GM19372 (cell line): Measurements from ENCODE around the gene ATP10A.

Experiments
- ATAC-seq: cut with Tn5 transposase; IDR thresholded peaks from one replicate; pipeline ENCODE4 v1.9.1; 2021; ENCODE audit warnings: mild to moderate bottlenecking, low read depth, moderate library complexity; ENCODE audit not compliant: unreplicated experiment

Gene ATP10A

DNA sequence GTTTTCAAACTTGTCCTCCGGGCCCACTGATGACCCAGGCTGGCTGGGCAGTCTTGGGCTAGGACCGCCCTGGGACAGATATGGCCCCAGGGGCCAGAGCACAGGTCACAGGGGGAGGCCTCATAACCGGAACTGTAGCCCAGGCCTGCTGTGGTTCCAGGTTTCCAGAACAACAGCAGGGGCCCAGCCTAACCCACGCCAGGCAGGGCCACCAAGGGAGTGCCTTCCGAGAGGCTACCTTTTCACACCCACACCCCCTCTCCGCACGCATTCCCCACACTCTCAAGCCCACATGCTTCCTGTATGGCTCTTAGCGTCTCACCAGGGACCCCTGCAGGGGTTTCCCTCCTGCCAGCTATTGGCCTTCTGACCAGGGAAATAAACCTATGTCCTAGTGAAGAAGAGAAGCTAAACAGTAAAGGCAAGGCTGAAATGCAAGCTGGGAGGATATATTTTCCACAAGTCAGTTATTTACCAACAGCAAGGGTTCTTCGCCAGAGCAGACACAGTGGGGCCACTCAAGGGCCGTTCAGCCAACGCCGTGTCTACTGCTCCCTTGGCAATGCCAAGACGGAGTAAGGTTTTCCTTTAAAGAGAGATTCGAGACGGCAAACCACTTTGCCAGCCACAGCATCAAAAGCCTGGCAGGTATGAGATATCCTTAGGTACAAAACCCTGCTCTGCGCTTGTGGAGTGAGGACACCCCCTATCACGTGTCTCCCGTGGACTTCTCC, 135.1 kb downstream of the ATP10A start:
- no peak for ATAC-seq

DNA sequence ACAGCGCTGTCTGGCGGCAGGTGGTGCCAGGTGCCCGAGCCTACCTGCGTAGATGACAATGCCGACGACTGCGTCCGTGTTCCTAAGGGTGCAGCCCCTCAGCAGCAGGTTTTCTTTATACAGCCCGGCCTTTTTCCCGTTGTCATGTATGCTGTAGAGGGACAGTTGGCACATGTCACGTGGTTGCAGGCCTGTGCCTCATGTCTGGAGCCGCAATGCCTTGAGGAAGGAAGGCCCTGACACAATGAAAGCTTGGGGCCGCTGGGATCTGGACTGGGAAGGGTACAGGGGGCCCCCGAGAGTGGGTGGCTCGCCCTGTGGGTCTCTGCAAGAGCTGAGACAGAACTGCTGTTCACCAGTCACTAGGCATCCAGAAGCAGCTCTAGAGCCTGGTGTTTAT, 136.0 kb downstream of the ATP10A start:
- ATAC-seq = no peak

DNA sequence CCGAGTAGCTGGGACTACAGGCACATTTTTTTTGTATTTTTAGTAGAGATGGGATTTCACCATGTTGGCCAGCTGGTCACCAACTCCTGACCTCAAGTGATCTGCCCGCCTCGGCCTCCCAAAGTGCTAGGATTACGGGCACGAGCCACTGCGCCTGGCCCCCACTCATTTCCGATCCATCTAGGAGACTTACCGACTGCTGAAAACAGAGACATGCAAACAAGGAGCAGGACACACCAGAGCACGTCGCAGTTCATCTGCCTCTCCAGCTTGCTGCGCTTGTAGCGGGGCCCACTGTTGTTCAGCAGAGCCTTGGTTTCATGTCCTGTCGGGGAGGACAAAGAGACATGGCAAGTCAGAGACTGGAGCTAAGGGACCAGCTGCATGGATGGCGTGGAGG, 137.4 kb downstream of the ATP10A start:
- ATAC-seq = no peak

DNA sequence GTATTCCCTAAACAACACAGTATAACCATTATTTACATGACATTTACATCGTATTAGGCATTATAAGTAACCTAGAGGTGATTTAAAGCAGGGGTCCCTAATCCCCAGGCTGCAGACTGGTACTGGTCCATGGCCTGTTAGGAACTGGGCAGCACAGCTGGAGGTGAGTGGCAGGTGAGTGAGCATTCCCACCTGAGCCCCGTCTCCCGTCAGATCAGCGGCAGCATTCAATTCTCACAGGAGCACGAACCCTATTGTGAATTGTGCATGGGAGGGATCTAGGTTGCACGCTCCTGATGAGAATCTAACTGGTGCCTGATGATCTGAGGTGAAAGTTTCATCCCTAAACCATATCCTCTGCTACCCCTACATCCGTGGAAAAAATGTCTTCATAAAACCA, 138.2 kb downstream of the ATP10A start:
- no peak for ATAC-seq

DNA sequence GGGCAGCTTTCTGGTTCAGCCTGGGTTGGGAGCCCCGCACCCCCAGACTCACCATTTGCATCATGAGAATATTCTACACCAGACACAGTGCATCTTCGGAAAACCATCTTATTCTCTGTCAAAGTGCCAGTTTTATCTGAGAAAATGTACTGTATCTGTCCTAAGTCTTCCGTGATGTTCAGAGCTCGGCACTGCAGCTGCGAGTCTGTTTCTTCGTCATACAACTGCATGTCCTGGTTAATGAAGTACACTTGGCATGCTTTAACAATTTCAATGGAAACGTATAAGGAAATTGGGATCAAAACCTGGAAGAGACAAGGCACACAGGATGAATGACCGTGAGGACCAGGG, 141.5 kb downstream of the ATP10A start:
- ATAC-seq = no peak

DNA sequence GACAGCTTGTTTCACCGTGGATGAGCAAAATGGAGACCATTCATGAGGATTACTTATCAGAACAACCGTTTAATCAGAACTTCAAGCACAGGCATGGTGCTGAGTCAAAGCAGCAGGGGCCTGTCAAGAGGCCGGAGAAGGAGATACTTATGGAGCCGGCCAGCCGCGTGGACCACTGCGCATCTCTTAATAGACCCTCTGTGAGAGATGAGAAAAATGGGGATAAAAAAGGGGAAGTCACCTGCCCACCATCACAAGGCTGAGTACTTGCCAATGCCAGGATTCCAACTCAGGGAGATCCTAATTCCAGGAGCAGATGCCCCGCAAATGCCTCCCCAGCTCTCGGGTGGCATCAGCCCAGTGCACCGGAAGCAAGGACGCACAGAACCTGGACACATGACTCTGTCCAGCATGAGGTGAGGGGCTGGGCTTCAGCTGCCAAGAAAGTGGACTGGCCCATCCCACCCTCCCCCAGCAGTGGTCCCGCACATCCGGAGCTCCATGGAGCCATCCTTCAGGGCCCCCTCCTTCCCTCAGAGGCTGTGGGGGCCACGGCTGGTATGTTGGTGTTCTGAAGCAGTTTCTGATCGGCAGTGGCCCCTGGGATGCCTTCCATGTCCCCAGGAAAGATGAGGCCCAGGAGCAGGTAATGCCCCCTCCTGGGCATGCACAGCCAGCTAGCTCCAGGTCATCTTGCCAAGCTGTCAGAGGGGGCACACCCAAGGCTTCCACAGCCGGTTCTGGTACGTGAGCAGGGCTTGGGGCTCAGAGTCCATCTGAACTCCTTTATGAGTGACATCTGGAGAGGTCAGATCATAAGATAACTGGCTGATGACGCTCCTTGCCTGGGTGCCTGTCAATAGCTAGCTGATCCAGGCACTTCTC, 143.8 kb downstream of the ATP10A start:
- no peak for ATAC-seq

DNA sequence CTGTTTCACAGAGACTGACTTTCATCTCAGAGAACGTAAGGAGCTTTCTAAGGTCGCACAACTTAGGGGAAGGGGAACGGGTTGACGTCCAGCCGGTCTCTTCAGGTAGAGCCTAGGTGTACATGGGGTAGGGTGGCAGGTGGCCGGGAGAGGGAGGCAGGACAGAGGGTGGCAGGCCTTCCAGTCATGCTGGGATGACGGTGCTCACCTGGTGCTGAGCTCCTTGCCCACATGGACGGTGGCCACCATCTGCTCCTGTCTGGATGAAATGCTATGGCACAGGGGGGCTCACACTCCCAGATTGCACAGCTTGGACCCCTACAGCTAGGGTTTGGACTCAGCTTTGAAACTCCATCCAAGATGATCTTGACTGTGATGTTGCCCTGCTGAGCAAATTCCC, 144.5 kb downstream of the ATP10A start:
- no peak for ATAC-seq

DNA sequence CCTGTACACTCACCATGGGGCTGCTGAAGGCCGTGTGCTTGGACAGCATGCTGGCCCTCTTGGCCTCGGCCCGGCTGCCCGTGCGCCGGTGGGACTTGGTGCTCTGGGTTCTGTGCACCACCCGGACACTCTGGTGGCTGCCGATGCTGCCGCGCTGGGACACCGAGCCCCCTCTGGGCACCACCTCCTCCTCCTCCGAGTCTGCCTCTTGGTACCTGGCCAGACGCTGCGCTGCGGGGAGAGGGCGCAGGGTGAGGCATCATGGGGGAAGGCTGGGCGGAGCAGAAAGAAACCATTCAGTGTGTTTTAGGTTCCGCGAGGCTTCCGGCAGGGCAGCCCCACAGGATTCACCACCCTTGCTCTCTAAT, 145.0 kb downstream of the ATP10A start:
- ATAC-seq = no peak

DNA sequence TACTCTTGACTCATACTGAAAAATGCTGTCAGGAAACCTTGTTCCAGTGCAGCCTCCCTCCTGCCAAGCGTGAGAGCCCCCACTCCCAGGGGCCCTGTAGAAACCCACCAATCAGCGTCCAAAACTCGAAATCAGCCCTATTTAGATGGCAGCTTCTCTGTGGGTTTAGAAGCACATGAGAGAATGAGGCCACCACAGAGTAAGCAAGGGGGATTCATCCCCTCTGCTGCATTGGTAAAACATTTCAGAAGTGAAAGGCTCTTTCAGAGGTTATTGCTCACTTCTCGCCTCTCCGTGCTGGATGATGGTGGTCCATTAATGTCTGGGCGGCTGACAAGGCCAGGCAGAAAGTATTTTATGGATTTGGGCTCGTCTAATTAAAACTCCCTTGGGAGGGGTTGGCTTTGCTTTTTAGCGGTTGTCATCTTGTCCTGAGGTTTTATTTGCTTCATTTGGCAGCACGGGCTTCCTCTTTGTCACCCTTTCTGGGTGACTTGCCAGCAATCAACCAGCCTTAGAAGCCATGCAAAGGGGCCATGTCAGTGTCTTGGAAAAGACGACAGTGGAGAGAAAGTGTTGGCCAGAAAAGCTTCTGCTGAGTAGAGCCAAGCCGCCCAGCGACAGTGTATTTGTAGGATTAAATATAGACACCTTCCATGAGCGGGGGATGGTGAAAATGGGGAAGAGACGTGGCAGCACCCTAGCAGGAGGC, 145.5 kb downstream of the ATP10A start:
- ATAC-seq = no peak

DNA sequence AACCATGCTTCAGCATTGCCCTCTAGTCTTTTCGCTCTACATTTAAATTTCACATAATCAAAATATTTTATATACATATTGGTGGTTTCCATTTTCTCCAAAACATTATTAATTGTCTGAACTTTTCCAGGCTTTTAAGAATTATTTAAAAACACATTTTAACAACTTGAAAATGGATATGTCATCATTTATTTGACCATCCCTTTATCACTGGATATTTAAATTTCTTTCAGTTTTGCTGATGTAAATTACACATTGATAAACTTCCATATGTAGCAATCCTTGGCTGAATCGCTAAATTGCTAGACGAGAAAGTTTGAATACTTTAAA, 146.0 kb downstream of the ATP10A start:
- no peak for ATAC-seq

DNA sequence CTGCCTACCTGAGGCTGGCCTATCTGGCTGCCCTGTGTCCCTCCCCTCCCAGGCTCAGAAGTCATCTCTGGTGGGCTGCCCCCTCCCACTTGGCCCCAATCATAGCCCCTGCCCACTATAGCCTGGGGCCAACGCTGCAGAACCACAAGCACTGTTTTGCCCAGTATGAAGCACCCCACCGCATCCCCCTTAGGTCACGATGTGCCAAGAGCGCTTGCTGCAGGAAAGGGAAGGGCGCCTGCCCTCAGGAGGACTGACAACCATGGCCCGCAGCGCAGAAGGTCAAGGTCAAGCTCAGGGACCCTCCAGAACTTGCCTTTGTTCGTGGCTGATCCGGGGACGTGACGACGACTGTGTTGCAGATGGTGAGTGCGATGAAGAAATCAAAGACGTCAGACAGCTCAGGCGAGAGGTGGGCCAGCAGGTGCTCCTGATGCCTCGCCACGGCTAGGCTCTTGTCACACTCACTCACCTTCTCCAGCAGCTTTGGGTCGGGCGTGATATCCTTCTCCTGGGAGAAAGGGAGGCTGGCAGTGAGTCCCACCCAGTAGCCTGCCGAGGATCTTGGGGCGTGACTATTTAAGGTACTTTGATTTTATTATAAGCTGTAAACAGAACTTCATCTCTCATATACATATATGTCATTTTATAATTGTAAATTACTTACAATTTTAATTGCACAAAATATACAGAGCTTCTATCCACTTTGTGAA, 146.6 kb downstream of the ATP10A start:
- ATAC-seq = no peak

DNA sequence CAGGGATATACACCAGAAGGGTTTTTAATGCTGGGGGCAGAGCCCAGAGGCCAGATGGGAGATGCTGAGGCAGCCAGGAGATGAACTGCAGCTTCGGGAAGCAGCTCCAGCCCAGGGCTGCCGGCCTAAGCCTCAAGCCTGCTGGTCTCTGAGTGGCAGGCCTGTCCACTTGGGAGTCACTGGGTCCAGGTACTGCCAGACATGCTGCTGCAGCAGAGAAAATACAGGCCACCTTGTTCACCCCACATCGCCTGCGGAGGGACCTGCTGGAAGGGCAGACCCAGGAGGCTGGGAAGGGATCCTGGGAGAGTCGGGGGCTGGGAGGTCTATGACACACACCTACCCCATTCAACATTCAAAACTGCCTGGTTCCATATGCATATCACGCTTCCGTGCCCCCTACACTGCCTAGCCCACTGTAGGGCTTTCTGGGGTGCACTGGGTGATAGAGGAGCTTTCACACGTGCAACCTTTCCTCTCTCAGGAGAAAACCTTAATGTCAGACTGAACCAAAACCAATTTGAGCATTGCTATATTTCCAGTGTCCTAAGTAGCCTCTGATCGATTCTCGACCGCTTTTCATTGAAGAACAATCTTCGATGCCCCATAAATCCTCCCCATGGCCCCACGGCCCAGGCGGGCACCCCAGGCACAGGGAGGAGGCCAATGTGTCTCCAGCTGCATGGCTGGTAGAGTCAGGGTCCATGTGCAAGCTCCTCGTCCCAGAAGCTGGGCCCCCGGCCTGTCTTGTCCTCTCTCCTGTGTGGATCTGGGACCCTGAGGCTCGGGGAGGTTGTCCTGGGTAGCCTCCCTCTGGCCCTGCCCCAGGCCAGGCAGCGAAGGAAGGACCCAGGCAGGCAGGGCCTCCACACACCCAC, 147.4 kb downstream of the ATP10A start:
- no peak for ATAC-seq

DNA sequence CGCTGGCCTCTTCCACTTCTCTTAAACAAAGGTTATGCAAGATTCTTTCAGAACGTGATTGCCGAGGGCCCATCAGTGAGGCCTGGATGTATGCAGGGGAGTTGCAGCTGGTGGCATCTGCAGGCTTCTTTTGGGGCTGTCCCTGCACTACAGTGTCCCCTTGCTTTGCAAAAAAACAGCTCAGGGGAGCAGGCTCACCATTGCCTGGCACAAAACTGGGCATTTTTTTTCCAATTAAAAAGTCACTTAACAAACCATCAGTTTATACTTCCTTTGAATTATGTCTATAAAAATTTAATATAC, 148.6 kb downstream of the ATP10A start:
- ATAC-seq = no peak

DNA sequence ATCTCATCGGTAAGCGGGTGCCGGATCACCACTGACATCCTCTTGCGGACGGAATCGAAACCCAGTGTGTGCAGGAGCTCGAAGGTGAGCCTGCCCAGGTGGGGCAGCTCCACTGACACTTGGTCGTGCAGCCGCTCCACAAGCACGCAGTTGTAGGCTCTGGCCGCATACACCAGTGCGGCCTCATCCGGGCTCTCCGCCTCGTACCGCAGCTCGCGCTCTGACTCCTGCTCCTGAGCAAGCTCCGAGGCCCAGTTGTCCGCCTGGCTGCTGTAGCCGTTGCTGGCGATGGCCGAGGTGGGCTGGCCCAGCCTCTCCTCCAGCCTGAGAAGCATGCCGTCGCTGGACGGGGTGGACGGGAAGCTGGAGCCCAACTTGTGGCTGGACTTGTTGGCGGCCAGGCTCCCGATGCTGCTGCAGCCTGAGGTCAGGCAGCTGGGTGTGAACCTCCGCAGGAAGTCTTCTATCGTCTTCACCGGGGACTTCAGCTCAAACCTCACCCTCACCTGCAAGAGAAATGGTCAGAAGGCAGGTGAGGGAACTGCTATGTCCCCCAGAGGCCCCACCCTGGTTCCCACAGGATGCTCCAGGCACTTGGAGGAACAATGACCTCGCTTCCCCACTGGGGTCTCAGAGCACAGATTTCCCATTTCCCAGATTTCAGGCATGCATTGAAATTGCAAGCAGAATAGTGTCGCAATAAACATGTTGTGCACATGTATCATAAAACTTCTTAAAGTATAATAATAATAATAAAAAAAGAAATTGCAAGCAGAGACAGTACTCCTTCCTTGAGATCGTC, 149.2 kb downstream of the ATP10A start:
- ATAC-seq = no peak

DNA sequence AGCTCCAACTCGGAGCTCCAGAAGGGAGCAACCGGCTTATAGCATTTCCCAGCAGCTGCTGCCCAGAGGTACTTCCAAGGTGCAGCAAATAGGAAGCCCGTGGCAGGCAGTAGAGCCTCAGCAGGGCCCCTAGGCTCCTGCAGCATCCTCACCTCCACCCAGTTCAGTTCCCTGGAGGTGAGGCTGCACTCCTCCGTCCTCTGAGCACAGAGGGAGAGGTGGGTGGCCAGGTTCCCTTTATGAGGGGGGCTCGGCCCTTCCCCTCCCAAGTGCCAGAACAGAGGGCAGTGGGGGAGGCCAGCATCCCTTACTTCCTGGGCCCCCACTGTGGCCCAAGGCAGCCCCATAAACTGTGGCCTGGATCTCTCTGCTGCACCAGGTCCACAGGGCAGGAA, 150.2 kb downstream of the ATP10A start:
- ATAC-seq = no peak

DNA sequence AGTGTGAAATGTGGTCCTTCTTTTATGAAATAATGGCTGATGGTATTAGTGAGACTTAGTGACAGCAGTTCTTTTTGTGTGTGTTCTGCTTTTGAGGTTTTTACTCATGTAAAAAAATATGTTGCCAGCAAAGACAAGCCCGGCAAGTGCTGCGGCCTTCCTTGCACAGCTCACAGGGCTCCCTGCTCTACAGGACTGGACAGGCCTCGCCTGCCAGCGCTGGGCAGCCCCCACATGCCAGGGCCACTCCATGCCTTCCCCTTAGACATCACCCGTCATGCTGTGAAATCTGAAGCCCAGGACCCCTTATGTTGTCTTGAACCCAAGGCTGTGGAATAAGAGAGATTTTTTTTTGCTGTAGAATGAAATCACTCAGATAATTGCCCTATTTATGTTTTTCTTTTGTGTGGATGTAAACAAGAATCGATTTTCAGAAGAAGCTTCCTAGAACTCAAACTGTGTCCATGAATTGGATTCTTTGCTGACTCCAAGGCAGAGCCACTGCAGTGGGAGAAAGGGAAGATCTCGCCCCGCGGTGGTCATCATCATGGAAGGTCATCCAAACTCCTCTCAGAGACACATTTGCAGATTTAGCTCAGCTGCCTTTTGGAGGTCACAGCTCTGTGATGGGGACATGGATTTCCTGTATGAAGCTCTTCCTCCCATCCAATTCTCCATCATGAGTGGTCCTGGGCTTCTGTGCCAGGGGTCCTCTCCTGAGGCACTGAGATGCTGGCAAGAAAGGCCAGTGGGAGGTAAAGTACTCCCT, 150.8 kb downstream of the ATP10A start:
- ATAC-seq = no peak

DNA sequence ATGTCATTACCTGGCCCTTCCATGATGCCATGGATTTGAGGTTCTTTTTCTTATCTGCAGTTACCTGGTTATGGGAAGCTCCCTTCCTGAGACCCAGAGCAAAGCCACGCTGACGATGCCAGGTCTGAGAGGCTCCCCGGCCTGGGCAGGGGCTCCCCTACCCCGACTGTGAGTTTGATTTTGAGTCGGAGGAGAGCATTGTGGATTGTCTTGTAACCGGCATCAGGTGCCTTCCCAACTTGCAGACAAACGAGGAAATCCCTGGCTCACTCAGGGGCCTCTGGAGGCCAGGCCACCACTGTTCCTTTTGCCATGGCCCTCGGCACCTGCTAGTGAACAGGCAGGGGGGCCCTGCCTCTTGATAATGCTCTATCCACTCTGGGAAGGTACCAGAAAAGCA, 151.4 kb downstream of the ATP10A start:
- ATAC-seq = no peak

DNA sequence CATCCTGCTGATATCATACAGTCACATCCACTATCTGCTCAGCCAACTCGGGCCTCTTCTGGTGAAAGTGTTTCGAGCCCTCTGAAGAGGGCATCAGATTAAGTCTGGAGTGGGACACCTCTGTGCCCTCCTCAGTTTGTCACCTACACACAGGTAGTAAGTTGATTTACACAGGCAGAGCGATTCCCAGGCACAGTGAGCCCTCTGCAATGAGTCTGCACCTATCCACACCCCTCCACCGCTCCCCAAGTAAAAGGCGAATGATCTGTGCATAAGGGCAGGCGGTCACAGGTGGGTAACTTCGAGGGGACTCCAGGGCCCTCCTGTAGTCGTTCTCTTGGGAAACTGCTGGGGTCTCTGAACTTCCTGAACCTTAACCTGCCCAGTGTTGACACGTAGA, 152.0 kb downstream of the ATP10A start:
- no peak for ATAC-seq

DNA sequence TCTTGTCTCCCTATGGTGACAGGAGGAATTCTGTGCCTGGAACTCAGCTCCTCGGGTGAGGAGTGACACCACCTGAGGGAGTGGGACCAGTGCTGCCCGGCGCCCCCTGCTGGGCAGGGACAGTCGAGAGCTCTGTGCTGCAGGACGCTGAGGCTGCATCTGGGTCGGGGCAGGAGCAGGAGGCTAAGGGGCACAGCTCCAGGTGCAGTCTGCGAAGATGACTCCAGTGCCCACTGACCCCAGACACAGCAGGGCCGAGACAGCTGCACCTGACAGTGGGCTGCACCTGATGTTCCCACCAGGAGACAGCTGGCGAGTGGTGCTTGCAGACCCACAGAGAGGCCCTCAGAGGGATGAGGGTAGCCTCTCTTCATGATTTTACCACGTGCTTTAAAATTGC, 152.9 kb downstream of the ATP10A start:
- ATAC-seq = no peak
